H9 (cell line): ENCODE data around the gene ACOT7. TPM values are rescaled to one million over a fixed set of nuclear protein-coding genes. Genes with fewer than 3 reads are reported as not detected.

Experiments used
- DNase-seq: peaks from one replicate; pipeline ENCODE4 v3.0.0-alpha.2; 2017
- H2AFZ ChIP-seq: one replicate; pipeline ENCODE4 v1.6.1; 2013; ENCODE audit warnings: mild to moderate bottlenecking, low read length, control low read depth, moderate library complexity
- H2AK5ac ChIP-seq: 2 replicates; pipeline ENCODE4 v1.6.1; 2013; ENCODE audit warnings: low read length, control low read depth, mixed read lengths; ENCODE audit not compliant: insufficient read length
- H2BK120ac ChIP-seq: one replicate; pipeline ENCODE4 v1.6.1; 2013; ENCODE audit warnings: low read depth, mild to moderate bottlenecking, low read length, control low read depth, inconsistent platforms; ENCODE audit not compliant: poor library complexity, severe bottlenecking
- H2BK12ac ChIP-seq: 2 replicates; pipeline ENCODE4 v1.6.1; 2013; ENCODE audit warnings: low read length, control low read depth, mixed read lengths, low read depth; ENCODE audit not compliant: insufficient read length
- H2BK15ac ChIP-seq: 2 replicates; pipeline ENCODE4 v1.6.1; 2013; ENCODE audit warnings: low read depth, low read length, control low read depth
- H2BK20ac ChIP-seq: one replicate; pipeline ENCODE4 v1.6.1; 2013; ENCODE audit warnings: low read depth, mild to moderate bottlenecking, low read length, control low read depth, inconsistent platforms; ENCODE audit not compliant: poor library complexity, severe bottlenecking
- H2BK5ac ChIP-seq: 2 replicates; pipeline ENCODE4 v1.6.1; 2013; ENCODE audit warnings: low read length, control low read depth, mixed read lengths; ENCODE audit not compliant: insufficient read length
- H3K14ac ChIP-seq: 2 replicates; pipeline ENCODE4 v1.6.1; 2013; ENCODE audit warnings: low read length, control low read depth; ENCODE audit not compliant: insufficient read depth
- H3K18ac ChIP-seq: 2 replicates; pipeline ENCODE4 v1.6.1; 2013; ENCODE audit warnings: low read depth, mild to moderate bottlenecking, mixed read lengths, low read length, control low read depth; ENCODE audit not compliant: insufficient read length
- H3K23ac ChIP-seq: 2 replicates; pipeline ENCODE4 v1.6.1; 2013; ENCODE audit warnings: low read length, control low read depth, mixed read lengths, low read depth; ENCODE audit not compliant: insufficient read length
- H3K23me2 ChIP-seq: 2 replicates; pipeline ENCODE4 v1.6.1; 2013; ENCODE audit warnings: low read depth, mild to moderate bottlenecking, mixed read lengths, low read length, control low read depth; ENCODE audit not compliant: insufficient read length, poor library complexity, severe bottlenecking
- H3K27ac ChIP-seq: 2 replicates; pipeline ENCODE4 v1.5.1; 2013; ENCODE audit warnings: low read length, control low read depth, mixed read lengths, low read depth; ENCODE audit not compliant: insufficient read length
- H3K27me3 ChIP-seq: 2 replicates; pipeline ENCODE4 v1.6.1; 2013; ENCODE audit warnings: low read length, control low read depth, inconsistent platforms; ENCODE audit not compliant: insufficient read depth
- H3K4ac ChIP-seq: 2 replicates; pipeline ENCODE4 v1.6.1; 2013; ENCODE audit warnings: low read depth, mild to moderate bottlenecking, control low read depth, inconsistent platforms, low read length, moderate library complexity
- H3K4me1 ChIP-seq: 2 replicates; pipeline ENCODE4 v1.6.1; 2013; ENCODE audit warnings: low read length, control low read depth, inconsistent platforms; ENCODE audit not compliant: insufficient read depth
- H3K4me2 ChIP-seq: 2 replicates; pipeline ENCODE4 v1.6.1; 2013; ENCODE audit warnings: low read length, control low read depth, mixed read lengths; ENCODE audit not compliant: insufficient read length, insufficient read depth
- H3K56ac ChIP-seq: 2 replicates; pipeline ENCODE4 v1.6.1; 2013; ENCODE audit warnings: low read depth, mild to moderate bottlenecking, mixed read lengths, low read length, control low read depth; ENCODE audit not compliant: insufficient read length
- H3K79me1 ChIP-seq: 2 replicates; pipeline ENCODE4 v1.6.1; 2013; ENCODE audit warnings: low read depth, mild to moderate bottlenecking, moderate library complexity, low read length, control low read depth, inconsistent platforms; ENCODE audit not compliant: insufficient read depth, poor library complexity, severe bottlenecking
- H3K79me2 ChIP-seq: 2 replicates; pipeline ENCODE4 v1.6.1; 2013; ENCODE audit warnings: low read length, control low read depth, inconsistent platforms; ENCODE audit not compliant: insufficient read depth
- H3K9ac ChIP-seq: 2 replicates; pipeline ENCODE4 v1.6.1; 2013; ENCODE audit warnings: low read length, control low read depth, mixed read lengths; ENCODE audit not compliant: insufficient read length; ENCODE audit errors: extremely low read depth
- H3K9me3 ChIP-seq: one replicate; pipeline ENCODE4 v1.6.1; 2013; ENCODE audit warnings: low read depth, low read length, inconsistent platforms; ENCODE audit not compliant: control insufficient read depth
- H3T11ph ChIP-seq: one replicate; pipeline ENCODE4 v1.6.1; 2013; ENCODE audit warnings: mild to moderate bottlenecking, low read length, control low read depth, inconsistent platforms
- H4K20me1 ChIP-seq: one replicate; pipeline ENCODE4 v1.6.1; 2013; ENCODE audit not compliant: control insufficient read depth, insufficient read length, insufficient read depth
- H4K5ac ChIP-seq: 2 replicates; pipeline ENCODE4 v1.6.1; 2013; ENCODE audit warnings: low read depth, mild to moderate bottlenecking, mixed read lengths, low read length, control low read depth; ENCODE audit not compliant: insufficient read length
- H4K8ac ChIP-seq: replicated peaks from 2 replicates; pipeline ENCODE4 v1.6.1; 2013; ENCODE audit warnings: low read length, control low read depth, mixed read lengths, low read depth; ENCODE audit not compliant: insufficient read length
- H4K91ac ChIP-seq: 2 replicates; pipeline ENCODE4 v1.6.1; 2013; ENCODE audit warnings: low read depth, mild to moderate bottlenecking, moderate library complexity, mixed read lengths, low read length, control low read depth; ENCODE audit not compliant: insufficient read length
- H3K27ac Mint-ChIP-seq, 3 experiments: 2 replicates in 2 of 3; 3 replicates in 1 of 3; pipeline ENCODE4 v1.8.0; 2020 to 2021; ENCODE audit warnings: mixed read lengths in 3 of 3, mild to moderate bottlenecking in 1 of 3, moderate library complexity in 1 of 3
- H3K27me3 Mint-ChIP-seq: 2 replicates; pipeline ENCODE4 v1.8.0; 2021; ENCODE audit warnings: low read depth, mild to moderate bottlenecking, moderate library complexity, mixed read lengths
- H3K36me3 Mint-ChIP-seq, 3 experiments: 2 replicates in 2 of 3; 3 replicates in 1 of 3; pipeline ENCODE4 v1.8.0; 2020 to 2021; ENCODE audit warnings: low read depth in 3 of 3, mixed read lengths in 3 of 3; ENCODE audit not compliant: insufficient read depth in 1 of 3
- H3K4me1 Mint-ChIP-seq, 2 experiments: 2 replicates each; pipeline ENCODE4 v1.8.0; 2020; ENCODE audit warnings: mixed read lengths in 2 of 2
- H3K4me3 Mint-ChIP-seq, 2 experiments: 2 replicates in 1 of 2; 3 replicates in 1 of 2; pipeline ENCODE4 v1.8.0; 2020 to 2021; ENCODE audit warnings: mild to moderate bottlenecking in 2 of 2, mixed read lengths in 2 of 2, moderate library complexity in 1 of 2
- H3K9me3 Mint-ChIP-seq, 2 experiments: 2 replicates in 1 of 2; 3 replicates in 1 of 2; pipeline ENCODE4 v1.8.0; 2020; ENCODE audit warnings: mild to moderate bottlenecking in 2 of 2, mixed read lengths in 2 of 2, moderate library complexity in 1 of 2
- WGBS: extraction: QIAGEN DNeasy Blood & Tissue Kit; methylation state at CpG from one replicate; pipeline ENCODE4 v1.1.7; 2013; ENCODE audit warnings: missing lambda C conversion rate, low lambda C conversion rate, mixed read lengths; ENCODE audit not compliant: insufficient read length; ENCODE audit errors: extremely low coverage; 5-methylcytosine and 5-hydroxymethylcytosine counted together
- total RNA-seq: library from RNA; stranded (reverse); gene quantifications from 2 replicates; pipeline ENCODE4 v1.2.1, GENCODE V29; 2021
- TF ChIP-seq, protein P1 (sequence below): fragments of 200-600 bp; sonication (generic); conservative IDR thresholded peaks from 3 replicates; pipeline ENCODE4 v1.8.0; 2021; ENCODE audit warnings: antibody characterized with exemption, mild to moderate bottlenecking

The ACOT7 gene
- total RNA-seq, 1 experiment from 2014 or later = 87.4 TPM

- H3K14ac ChIP-seq = no peak overlapping the region
- H4K8ac ChIP-seq = no peak overlapping the region
- Mint-ChIP-seq H3K4me3 (no peak overlapping the region), H3K4me1 (peaks cover 3% of the 10 kb centered on the region in 2 experiments), H3K27ac (peak overlapping the region in 2 of 3 experiments; percentile 14 to 77; a peak in 1 of 7 replicates), H3K9me3 (no peaks in the 10 kb centered on the region), H3K27me3 (no peaks in the 10 kb centered on the region; the same call in 1 of the 2 replicates), H3K36me3 (peaks cover 12 to 39% (median 27%) of the 10 kb centered on the region in 3 experiments)
- H3K4me1 ChIP-seq = no peaks in the 10 kb centered on the region
- no peak overlapping the region for H2BK12ac ChIP-seq
- no peak overlapping the region for H3K4me2 ChIP-seq
- no peak overlapping the region for H2BK5ac ChIP-seq
- H3K23ac ChIP-seq = no peak overlapping the region
- H2BK20ac ChIP-seq = no peak overlapping the region
- no peak overlapping the region for H4K5ac ChIP-seq
- no peak overlapping the region for H2AFZ ChIP-seq
- H4K91ac ChIP-seq = no peak overlapping the region
- no peak overlapping the region for H3K18ac ChIP-seq
- no peaks in the 10 kb centered on the region for H3K9me3 ChIP-seq
- H3K27me3 ChIP-seq = no peaks in the 10 kb centered on the region
- H3T11ph ChIP-seq = no peak overlapping the region
- H3K79me1 ChIP-seq = no peaks in the 10 kb centered on the region
- no peak for DNase-seq
- TF ChIP-seq, protein P1, sequence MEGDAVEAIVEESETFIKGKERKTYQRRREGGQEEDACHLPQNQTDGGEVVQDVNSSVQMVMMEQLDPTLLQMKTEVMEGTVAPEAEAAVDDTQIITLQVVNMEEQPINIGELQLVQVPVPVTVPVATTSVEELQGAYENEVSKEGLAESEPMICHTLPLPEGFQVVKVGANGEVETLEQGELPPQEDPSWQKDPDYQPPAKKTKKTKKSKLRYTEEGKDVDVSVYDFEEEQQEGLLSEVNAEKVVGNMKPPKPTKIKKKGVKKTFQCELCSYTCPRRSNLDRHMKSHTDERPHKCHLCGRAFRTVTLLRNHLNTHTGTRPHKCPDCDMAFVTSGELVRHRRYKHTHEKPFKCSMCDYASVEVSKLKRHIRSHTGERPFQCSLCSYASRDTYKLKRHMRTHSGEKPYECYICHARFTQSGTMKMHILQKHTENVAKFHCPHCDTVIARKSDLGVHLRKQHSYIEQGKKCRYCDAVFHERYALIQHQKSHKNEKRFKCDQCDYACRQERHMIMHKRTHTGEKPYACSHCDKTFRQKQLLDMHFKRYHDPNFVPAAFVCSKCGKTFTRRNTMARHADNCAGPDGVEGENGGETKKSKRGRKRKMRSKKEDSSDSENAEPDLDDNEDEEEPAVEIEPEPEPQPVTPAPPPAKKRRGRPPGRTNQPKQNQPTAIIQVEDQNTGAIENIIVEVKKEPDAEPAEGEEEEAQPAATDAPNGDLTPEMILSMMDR = no peak
- no peak overlapping the region for H2BK120ac ChIP-seq
- H3K9ac ChIP-seq = no peak overlapping the region
- no peaks in the 10 kb centered on the region for H3K23me2 ChIP-seq
- WGBS = no CpG with 5 or more reads among the region's 16 CpGs
- no peak overlapping the region for H3K27ac ChIP-seq
- no peak overlapping the region for H2BK15ac ChIP-seq
- H4K20me1 ChIP-seq = no peaks in the 10 kb centered on the region
- no peak overlapping the region for H2AK5ac ChIP-seq
- no peak overlapping the region for H3K56ac ChIP-seq
- no peaks in the 10 kb centered on the region for H3K79me2 ChIP-seq
- H3K4ac ChIP-seq = no peak overlapping the region
These were observed 63.1 kb downstream of the ACOT7 start for GRCh38 chr1:6330410-6330911.
